CD4-positive, alpha-beta T cell treated with Interleukin-12 subunit alpha and Interleukin-12 subunit beta, for 1 hour (primary cell): ENCODE data around the gene ATG5.
"Not testable (repeated sequence)": the region's sequence is repeated elsewhere in the genome, so short reads cannot be mapped to it uniquely, and the experiment has no call there.

Experiments
- DNase-seq: peaks from one replicate; pipeline ENCODE4 v3.0.0-alpha.2; 2020

The ATG5 gene

GRCh38 chr6:106309766-106310373 lies 15.7 kb downstream of the ATG5 start:
- DNase-seq: no peak

- no peak for DNase-seq
Measured at GRCh38 chr6:106308985-106309384, 16.6 kb downstream of the ATG5 start.

- DNase-seq: no peak
Measured at GRCh38 chr6:106305740-106306139, 19.8 kb downstream of the ATG5 start.

- peak; percentile 46 for DNase-seq
Measured at GRCh38 chr6:106300944-106301343, 24.6 kb downstream of the ATG5 start.

- DNase-seq: no peak
Measured at GRCh38 chr6:106300020-106300780, 25.4 kb downstream of the ATG5 start.

- no peak for DNase-seq
Measured at GRCh38 chr6:106293116-106293515, 32.4 kb downstream of the ATG5 start.

- DNase-seq: no peak
Measured at GRCh38 chr6:106290954-106291353, 34.6 kb downstream of the ATG5 start.

- DNase-seq: no peak
Measured at GRCh38 chr6:106290032-106290431, 35.5 kb downstream of the ATG5 start.

- no peak for DNase-seq
Measured at GRCh38 chr6:106287215-106287614, 38.3 kb downstream of the ATG5 start.

GRCh38 chr6:106286746-106287145 lies 38.8 kb downstream of the ATG5 start:
- DNase-seq: no peak

- DNase-seq: no peak
Measured at GRCh38 chr6:106283481-106283880, 42.1 kb downstream of the ATG5 start.

GRCh38 chr6:106281661-106282060 lies 43.9 kb downstream of the ATG5 start:
- no peak for DNase-seq

- no peak for DNase-seq
Measured at GRCh38 chr6:106281088-106281487, 44.5 kb downstream of the ATG5 start.

GRCh38 chr6:106279179-106279578 lies 46.4 kb downstream of the ATG5 start:
- no peak for DNase-seq

GRCh38 chr6:106275692-106276091 lies 49.9 kb downstream of the ATG5 start:
- DNase-seq: no peak

- DNase-seq: no peak
Measured at GRCh38 chr6:106273087-106273486, 52.5 kb downstream of the ATG5 start.

- DNase-seq: no peak
Measured at GRCh38 chr6:106272287-106272686, 53.3 kb downstream of the ATG5 start.

- no peak for DNase-seq
Measured at GRCh38 chr6:106270414-106270813, 55.1 kb downstream of the ATG5 start.

GRCh38 chr6:106269268-106269919 lies 56.2 kb downstream of the ATG5 start:
- DNase-seq: not testable (repeated sequence)

- not testable (repeated sequence) for DNase-seq
Measured at GRCh38 chr6:106268500-106268899, 57.1 kb downstream of the ATG5 start.

- DNase-seq: not testable (repeated sequence)
Measured at GRCh38 chr6:106264433-106264832, 61.1 kb downstream of the ATG5 start.

- not testable (repeated sequence) for DNase-seq
Measured at GRCh38 chr6:106259748-106260147, 65.8 kb downstream of the ATG5 start.

GRCh38 chr6:106258726-106259125 lies 66.8 kb downstream of the ATG5 start:
- no peak for DNase-seq

- no peak for DNase-seq
Measured at GRCh38 chr6:106257195-106257594, 68.4 kb downstream of the ATG5 start.
